Measurements from ENCODE around the gene TMEM135.
"Not testable (repeated sequence)": the region's sequence is repeated elsewhere in the genome, so short reads cannot be mapped to it uniquely, and the experiment has no call there.

Gene TMEM135

GRCh38 chr11:87143641-87144040 is 105.9 kb downstream of the TMEM135 start:
- DNase-seq, result no peak

- DNase-seq, result no peak
Observed at GRCh38 chr11:87144252-87144651, 106.5 kb downstream of the TMEM135 start.

- no peak for DNase-seq
Observed at GRCh38 chr11:87148749-87149148, 111.0 kb downstream of the TMEM135 start.

DNA sequence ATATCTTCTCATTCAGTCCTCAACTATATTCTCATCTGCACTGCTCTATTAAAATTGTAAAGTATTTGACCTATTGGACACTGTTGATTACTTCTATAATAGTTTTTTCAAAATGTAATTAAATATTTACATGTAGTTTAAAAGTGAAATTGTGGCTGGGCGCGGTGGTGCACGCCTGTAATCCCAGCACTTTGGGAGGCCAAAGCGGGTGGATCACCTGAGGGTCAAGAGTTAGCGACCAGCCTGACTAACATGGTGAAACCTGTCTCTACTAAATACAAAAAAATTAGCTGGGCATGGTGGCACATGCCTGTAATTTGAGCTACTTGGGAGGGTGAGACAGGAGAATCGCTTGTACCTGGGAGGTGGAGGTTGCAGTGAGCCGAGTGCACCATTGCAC is 112.0 kb downstream of the TMEM135 start:
- not testable (repeated sequence) for DNase-seq

- DNase-seq, result no peak
Observed at GRCh38 chr11:87150936-87151335, 113.2 kb downstream of the TMEM135 start.

GRCh38 chr11:87154246-87154645 is 116.5 kb downstream of the TMEM135 start:
- no peak for DNase-seq

DNA sequence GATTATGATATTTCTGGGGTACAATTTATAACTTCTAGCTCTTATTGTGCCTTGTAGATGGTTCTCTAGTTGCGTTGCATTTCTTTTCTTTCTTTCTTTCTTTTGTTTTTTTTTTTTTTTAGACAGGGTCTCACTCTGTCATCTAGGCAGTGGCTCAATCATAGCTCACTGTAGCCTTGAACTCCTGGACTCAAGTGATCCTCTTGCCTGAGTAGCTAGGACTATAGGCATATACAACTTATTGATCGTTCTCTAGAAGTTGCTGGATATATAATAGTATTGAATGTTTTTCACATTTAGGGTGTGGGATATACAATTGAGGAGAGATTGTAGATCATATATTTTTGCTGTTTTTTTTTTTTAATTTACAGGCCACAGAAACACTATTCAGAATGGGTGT is 119.2 kb downstream of the TMEM135 start:
- no peak for DNase-seq

DNA sequence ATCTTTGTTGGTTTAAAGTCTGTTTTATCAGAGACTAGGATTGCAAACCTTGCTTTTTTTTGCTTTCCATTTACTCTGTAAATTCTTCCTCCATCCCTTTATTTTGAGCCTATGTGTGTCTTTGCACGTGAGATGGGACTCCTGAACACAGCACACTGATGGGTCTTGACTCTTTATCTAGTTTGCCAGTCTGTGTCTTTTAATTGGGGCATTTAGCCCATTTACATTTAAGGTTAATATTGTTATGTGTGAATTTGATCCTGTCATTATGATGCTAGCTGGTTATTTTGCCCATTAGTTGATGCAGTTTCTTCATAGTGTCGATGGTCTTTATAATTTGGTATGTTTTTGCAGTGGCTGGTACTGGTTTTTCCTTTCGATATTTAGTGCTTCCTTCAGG is 131.3 kb downstream of the TMEM135 start:
- DNase-seq, result not testable (repeated sequence)

DNA sequence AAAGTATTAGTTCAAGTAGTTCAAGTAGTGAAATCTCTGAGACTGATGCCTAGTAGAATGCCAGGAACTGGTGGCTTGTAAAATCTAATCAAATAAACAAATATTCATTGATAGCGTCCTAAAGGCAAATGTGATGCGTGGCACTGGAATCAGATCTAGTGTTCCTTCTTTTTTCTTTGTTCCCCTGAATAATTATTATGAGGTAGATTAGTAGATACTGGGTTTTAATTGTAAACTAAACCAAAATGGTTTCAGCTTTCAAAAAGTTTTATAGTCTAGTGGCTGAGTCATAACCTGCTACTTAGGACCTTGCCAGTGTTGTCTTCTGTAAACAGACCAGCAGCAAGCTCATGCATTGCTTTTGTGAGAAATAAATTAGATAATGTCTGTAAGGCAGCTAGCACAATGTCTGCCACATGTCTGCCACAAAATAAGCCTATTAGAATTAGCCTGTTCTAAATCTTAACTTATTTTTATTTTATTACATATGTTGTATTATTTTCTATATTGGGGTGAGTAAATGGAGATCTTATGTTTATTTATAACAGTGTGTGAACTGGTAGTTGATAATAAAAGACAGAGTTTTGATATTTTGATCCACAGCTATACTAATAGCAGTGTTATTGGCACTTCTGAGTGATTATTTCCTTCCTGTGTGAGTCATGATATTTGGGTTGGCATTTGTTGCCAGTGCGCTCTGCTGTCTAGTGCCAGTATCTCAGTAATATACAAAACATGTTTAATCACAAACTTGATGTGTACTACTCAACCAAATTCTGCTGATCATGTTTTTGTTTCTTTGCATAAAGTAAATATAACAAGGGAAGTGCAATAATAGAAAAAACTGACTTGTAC is 135.7 kb downstream of the TMEM135 start:
- no peak for DNase-seq

GRCh38 chr11:87174870-87175269 is 137.1 kb downstream of the TMEM135 start:
- DNase-seq, result no peak

GRCh38 chr11:87176044-87176443 is 138.3 kb downstream of the TMEM135 start:
- DNase-seq, result no peak

DNA sequence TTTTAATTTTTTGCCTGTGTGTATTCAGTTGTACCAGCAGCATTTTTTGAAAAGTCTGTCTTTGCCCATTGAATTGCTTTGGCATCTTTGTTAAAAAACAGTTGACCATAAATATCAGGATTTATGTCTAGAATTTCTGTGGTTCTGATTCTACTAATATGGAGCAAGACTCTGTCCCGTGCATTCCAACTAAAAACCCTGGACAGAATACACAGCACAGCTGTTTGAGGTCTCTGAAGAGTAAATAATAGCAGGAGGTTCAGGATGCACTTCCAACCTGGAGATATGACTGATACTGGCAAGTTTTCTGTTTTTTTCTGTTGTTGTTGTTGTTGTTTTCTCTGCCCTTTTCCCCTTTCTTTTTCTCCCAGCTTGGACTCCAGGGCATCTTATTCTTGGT is 141.9 kb downstream of the TMEM135 start:
- DNase-seq, result no peak

- DNase-seq, result no peak
Observed at GRCh38 chr11:87180742-87181141, 143.0 kb downstream of the TMEM135 start.

GRCh38 chr11:87181143-87181542 is 143.4 kb downstream of the TMEM135 start:
- DNase-seq, result no peak

DNA sequence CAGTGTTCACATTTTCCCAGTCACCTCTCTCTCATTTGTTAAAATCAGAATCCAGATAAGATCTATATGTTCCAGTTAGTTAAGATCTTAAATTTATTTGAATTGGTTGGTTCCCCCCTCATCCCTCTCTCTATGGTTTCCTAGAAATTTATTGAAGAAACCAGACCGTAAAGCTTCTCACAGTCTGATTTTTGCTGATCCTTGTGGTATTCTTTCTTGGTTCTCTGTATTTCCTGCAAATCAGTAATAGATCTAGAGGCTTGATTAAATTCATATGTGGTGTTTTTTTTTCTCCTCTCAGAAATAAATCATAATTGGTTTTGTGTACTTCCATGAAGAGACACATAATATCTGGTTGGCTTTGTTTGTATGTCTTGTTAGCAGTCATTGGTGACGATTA is 147.5 kb downstream of the TMEM135 start:
- no peak for DNase-seq

DNA sequence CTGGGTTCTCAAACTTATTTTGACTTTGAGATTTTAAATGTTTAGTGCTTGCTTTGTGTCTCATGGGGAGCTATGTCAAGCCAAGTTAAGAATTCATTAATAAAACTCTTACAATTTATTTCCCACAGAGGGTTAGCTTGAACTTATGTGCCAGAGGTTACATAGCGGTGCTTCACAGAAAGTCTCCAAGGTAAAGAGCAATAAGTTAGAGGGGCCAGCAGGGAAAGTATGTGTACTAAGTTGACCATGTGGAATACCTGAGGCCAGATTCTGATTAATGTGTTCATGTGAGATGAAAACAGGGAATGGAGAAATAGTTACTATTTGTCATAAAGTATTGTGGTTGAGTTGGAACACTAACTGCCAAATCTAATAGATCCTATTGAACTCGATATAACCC is 149.3 kb downstream of the TMEM135 start:
- DNase-seq, result no peak

- DNase-seq, result no peak
Observed at GRCh38 chr11:87187930-87188329, 150.2 kb downstream of the TMEM135 start.

GRCh38 chr11:87188396-87188795 is 150.7 kb downstream of the TMEM135 start:
- DNase-seq, result not testable (repeated sequence)

DNA sequence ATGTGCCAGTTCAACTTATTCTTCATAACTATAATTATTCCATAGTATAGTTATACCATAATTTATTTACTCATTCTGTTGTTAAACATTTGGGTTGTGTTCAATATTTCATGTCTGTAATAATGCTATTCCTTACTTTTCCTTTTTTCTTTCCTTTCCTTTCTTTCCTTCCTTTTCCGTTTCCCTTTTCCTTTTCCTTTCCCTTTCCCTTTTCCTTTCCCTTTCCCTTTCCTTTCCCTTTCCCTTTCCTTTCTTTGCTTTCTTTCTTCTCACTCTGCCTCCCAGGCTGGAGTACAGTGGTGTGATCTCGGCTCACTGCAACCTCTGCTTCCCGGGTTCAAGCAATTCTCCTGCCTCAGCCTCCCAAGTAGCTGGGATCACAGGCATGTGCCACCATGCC is 151.2 kb downstream of the TMEM135 start:
- not testable (repeated sequence) for DNase-seq

DNA sequence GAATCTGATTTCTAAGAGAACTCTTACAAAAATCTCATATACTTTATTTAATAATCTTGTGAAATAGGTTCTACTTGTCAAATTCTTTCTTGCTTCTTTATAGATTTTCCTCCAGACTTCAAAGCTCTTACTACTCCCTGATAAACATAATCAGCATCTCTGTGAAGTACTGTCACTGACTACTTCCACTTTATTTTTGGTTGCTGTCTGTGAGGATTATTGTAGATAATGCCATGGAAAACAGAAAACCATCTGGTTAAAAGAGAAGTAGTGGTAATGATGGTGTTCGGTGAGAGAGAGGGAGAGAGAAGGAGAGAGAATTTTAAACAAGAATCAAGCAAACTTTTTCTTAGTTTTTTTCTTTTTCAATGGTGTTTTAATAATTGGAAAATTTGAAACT is 152.3 kb downstream of the TMEM135 start:
- DNase-seq, result no peak

GRCh38 chr11:87193756-87194470 is 156.2 kb downstream of the TMEM135 start:
- DNase-seq, result no peak

DNA sequence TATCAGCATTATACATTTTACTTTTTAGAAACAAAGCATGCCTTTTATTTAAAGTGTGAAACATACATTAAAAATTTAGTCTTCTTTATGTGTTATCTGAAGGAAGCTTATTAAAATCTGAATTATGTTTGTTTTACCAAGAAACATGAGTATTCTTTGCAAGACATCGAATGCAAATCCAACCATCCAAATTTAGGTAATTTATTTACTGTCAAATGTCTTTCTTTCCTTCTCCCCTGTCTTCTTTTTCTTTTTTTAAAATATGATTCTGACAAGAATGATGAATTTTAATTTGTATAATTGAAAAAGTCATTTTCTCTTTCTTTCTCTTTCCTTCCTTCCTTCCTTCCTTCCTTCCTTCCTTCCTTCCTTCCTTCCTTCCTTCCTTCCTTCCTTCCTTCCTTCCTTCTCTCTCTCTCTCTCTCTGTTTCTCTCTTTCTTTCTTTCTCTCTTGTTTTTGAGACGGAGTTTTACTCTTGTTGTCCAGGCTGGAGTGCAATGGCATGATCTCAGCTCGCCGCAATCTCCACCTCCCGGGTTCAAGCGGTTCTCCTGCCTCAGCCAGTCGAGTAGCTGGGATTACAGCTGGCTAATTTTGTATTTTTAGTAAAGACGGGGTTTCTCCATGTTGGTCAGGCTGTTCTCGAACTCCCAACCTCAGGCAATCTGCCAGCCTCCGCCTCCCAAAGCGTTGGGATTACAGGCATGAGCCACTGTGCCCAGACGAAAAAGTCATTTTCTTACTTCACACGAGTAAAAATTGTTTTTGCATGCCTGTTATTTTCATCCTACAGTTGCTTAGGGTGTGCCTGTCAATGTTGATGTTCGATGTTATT is 157.5 kb downstream of the TMEM135 start:
- no peak for DNase-seq

DNA sequence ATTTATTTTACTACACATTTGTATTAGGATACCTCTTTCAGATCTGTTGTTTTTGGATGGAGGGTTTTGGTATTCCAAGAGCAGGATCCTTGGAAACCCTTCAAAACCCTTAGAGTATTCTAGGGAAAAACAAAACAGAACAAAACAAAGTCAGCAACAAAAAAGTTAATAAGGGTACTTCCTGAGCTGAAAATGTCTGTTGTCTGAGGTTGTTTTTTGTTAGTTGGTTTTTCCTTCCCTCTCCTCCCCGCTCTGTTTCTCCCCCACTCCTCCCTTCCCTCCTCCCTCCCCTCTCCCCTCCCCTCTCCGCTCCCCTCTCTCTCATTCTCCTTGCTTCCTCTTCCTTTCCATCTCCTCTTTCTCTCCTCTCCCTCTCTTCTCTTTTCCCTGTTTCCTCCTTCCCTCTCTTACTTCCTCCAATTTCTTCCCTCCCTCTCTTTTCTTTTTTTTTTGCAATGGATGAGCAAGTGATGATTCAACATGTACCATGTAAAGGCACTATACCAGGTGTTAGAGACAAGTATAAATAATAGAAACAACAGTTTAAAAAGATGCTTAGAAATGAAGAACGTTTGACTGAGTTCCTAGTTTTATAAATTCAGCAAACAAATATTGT is 160.6 kb downstream of the TMEM135 start:
- no peak for DNase-seq

All from NCI-H146 (cell line).